HG03571 (cell line): ENCODE measurements around the gene RELB.

Experiments
- ATAC-seq: cut with Tn5 transposase; IDR thresholded peaks from one replicate; pipeline ENCODE4 v1.9.1; 2021; ENCODE audit not compliant: unreplicated experiment

Gene RELB

DNA sequence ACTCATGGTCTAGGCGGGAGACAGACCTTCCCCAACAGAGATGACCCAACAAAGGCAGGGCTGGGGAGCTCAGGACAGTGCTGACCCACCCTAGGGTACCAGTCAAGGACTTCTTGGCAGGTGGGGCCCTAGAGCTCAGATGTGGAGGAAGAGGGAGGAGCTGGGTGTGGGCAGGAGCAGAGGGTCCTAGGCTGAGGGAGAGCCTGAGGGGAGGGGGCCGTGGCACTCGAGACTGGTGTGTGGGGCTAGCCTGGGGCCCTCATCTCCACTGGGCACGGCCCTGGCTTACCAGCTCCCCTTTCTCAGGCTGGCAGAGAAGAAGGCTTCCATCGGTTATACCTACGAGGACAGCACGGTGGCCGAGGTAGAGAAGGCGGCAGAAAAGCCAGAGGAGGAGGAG, 56.2 kb downstream of the RELB start:
- ATAC-seq: no peak

DNA sequence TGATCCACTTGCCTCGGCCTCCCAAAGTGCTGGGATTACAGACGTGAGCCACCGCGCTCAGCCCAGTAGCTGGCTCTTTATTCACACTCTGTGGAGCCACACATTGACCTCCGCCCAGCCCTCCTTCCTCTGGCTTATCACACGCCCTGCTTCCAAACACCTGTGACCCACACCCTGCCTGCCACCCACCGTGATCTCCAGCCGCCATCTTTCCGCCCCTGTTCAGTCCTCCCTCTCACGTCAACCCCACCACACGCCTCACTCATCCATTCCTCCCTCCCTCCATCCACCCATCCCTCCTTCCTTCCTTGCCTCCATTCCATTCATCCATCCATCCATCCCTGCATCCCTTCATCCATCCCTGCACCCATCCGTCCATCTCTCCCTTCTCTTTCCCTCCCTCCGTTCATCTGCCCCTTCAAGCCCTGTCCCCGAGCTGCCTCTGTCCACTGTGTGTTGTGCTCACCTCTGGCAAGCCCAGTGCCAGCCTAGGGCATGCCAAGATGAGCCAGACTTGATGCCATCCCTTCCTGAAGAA, 57.4 kb downstream of the RELB start:
- no peak for ATAC-seq

DNA sequence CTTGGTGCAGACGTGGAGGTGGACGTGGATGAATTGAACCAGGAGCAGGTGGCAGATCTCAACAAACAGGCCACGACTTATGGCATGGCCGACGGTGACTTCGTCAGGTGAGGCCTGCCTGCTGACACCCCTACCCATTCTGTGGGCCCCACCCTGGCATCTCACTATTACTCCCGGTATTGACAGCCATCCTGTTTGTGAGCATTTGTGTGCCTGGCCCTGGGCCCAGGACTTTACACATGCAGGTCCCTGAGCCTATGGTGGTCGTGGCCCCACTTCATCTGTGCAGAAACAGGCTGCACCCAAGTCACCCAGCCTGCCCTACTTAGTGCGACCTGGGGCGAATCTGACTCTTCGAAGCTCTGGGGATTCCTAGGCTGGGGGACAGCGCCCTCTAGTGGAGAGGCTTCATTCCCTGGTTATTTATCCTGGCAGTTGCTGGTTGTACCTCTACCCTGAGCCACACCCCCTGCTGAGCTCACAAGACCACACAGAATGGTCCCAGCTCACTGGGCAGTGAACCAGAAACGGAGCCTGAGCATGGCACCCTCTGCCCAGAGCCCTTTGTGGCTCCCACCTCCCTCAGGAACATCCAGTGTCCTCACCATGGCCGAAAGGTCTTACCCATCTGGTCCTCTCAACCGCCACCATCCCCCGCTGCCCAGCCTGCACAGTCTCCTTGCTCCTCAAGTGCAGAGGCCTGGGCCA, 58.1 kb downstream of the RELB start:
- ATAC-seq: no peak

DNA sequence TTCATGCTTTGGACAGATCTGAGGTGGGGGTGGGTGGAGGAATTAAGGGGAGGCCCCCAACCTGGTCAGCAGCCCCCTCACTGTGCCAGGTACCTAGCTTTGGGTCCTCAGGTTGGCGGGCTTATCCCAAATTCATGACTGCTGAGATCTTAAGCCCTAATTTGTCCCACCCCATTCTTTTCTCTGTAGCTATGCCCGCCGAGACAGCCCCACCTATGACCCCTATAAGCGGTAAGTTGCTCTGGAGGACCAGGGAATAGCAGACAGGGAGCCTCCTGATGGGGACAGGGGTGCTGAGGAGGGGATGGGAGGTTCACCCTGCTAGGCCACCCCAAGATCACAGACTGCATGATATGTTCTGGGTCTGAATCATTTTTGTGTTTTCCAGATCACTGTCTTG, 60.7 kb downstream of the RELB start:
- no peak for ATAC-seq

DNA sequence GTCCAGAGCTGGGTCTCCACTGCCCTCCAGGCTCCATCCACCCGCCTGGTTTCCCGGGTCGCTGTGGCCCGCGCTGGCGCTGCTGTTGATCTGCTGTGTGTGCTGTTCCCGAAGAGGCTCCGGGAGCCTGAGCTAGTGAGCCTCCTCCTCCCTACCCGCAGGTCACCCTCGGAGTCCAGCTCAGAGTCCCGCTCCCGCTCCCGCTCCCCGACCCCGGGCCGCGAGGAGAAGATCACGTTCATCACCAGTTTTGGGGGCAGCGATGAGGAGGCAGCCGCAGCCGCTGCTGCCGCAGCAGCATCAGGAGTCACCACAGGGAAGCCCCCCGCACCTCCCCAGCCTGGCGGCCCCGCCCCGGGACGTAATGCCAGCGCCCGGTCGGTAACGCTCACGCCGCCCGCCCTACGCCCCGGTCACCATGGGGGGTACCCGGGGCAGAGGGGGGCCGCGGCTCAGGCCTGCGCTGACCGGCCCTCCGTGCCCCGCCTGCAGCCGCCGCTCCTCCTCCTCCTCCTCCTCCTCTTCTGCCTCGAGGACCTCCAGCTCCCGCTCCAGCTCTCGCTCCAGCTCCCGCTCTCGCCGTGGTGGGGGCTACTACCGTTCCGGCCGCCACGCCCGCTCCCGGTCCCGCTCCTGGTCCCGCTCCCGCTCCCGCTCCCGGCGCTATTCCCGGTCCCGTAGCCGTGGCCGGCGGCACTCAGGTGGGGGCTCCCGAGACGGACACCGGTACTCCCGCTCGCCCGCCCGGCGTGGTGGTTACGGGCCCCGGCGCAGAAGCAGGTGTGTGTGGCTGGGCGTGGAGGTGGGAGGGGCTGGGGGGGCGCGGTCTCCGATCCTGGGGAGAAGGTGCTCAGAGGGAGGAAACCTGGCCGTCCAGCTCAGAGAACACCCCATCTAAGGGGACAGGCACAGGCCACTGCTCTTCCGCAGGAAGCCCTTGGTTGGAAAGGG, 62.9 kb downstream of the RELB start:
- ATAC-seq: no peak

DNA sequence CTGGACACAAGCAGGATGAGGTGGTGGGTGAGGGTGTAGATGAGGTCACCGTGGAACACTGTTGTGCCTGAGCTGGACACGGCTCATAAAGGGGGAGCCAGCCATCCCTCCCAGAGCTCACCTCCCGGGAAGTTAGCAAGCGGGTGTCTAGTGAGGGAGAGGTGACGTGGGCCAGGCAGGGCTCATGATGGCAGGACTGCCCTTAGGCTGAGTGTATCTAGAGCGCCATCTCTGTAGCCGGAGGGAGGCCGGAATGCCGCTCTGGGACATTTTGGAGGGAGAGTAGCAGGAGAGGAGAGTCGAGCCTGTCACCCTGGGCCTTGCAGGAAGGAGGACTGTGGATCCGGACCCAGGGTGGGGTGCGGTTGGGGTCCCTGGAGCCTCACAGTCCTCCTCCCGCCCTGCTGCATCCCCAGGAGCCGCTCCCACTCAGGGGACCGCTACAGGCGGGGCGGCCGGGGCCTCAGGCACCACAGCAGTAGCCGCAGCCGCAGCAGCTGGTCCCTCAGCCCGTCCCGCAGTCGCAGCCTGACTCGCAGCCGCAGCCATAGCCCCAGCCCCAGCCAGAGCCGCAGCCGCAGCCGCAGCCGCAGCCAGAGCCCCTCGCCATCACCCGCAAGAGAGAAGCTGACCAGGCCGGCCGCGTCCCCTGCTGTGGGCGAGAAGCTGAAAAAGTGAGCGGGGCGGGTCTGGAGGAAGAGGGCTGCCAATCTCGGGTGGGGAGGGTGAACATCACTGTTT, 65.8 kb downstream of the RELB start:
- no peak for ATAC-seq

DNA sequence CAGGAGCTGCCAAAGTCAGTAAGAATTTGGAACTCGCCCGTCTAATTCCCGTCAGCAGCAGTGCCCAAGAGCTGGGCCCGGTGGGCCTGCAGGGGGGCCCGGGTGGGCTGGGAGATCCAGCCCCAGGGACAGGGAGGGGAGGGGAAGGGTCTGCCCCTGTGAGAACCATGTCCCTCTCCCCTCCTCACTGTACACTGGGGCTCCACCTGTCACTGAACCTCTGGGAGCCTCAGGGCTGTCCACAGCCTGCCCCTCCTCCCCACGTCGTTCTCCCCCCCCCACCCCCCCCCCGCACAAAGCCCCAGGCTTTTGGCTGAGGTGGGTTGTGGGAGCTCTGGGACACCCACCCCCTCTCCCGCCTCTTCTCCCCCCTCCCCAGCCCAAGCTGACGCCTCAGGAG, 66.8 kb downstream of the RELB start:
- no peak for ATAC-seq

DNA sequence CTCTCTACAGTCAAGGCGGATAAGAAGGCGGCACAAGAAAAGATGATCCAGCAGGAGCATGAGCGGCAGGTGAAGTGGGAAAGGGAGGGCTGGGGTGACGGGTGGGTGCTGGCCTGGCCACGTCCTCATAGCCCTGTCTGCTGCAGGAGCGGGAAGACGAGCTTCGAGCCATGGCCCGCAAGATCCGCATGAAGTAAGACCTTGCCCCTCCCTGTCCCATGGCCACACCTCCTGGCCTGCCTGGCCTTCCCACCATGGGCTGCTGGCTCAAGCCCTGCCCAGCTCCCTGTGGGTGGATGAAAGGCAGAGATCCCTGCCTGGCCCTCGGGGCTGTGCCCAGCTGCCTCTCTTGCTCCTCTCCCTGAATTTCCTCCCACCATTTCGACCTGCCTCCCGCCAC, 67.8 kb downstream of the RELB start:
- no peak for ATAC-seq

DNA sequence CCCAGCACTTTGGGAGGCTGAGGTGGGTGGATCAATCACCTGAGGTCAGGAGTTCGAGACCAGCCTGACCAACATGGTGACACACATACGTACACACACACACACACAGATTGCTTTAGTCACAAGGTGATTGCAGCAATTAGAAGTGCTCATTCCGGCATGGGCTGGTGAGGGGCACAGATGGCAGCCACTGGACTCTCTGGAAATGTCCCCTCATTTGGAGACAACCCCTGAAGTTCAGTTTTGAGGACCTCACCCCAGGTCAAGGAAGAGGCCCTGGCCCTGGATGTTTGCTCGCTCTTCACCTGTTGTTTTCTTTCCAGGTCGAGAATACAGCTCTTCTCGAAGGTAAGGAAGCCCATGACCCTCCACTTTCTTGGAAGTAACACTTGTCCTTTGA, 69.0 kb downstream of the RELB start:
- no peak for ATAC-seq

DNA sequence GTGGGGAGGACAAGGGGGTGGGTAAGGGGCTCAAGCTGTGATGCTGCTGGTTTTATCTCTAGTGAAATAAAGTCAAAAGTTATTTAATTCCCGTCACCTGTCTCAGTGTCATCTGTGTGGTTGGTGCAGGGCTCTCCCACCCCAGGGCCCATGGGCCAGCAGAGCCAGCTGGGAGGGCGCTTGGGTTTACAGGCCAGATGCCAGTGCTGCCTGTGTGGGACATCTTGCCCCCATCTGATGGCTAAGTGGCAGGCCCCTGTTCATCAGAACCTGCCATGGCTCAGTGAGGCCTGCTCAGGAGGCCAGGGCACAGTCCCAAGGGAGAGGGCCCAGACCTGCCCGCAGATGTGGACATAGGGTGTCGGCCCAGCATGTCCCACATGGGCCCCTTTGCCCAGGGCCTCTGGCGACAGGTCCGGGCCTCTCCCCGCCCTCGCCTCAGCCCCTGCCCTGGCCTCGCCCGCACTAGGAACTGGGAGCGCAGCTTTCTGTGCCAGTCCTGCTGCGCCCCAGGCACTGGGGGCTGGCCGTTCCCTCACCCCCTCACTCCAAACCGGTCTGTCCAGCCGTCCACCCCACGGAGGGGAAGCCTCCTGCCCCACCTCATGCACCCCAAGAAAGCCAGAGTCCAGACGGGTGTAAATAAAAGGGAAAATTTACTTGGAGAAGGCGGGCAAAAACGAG, 69.7 kb downstream of the RELB start:
- ATAC-seq: no peak

DNA sequence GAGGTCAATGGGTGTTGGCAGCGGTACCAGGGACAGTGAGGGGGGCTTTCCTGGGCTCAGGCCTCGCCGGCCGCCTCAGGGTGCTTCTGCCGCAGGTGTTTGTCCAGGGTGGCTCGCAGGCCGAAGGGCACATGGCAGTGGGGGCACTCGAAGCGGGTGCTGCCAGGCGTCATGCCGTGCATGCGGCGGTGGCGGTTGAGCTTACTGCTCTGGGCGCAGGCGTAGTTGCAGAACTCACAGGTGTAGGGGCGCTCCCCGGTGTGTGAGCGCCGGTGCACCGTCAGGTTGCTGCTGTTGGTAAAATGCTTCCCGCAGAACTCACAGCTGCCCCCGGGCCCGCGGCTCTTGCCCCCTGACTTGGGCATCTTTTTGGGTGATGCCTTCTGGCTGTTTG, 70.3 kb downstream of the RELB start:
- no peak for ATAC-seq

DNA sequence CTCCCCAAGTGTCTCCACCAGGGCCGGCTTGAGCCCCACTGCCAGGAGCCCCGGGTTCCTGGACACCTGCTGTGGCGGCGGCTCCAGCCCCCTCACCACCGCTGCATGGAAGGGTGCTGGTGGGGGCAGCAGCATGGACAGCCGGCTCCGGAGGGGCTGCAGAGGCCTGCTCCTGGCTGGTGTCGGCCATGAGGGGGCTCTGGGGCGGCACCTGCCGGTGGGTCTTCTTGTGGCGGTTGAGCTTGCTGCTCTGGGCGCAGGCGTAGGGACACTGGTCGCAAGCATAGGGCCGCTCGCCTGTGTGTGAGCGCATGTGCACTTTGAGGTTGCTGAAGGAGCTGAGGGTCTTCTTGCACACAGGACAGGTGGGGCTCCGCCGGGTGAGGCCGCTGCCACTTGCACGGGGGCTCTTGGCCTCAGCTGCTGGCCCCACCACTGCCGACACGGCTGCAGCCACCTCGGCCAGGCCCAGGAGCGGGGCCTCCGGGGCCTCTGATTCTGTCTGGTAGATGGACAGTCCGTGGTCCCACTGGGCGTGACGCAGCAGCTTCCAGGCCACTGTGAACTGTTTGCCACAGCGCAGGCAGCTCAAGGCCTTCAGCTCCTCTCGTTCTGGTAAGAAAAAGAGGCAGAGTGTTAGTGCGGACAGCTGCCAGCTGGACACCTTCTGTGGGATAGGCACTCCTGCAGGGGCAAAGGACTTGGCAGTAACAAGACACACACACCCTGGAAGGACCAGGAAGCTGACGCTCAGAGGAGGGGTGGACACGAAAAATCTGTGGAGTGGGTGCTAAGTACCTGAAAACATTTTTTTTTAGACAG, 70.9 kb downstream of the RELB start:
- ATAC-seq: no peak

DNA sequence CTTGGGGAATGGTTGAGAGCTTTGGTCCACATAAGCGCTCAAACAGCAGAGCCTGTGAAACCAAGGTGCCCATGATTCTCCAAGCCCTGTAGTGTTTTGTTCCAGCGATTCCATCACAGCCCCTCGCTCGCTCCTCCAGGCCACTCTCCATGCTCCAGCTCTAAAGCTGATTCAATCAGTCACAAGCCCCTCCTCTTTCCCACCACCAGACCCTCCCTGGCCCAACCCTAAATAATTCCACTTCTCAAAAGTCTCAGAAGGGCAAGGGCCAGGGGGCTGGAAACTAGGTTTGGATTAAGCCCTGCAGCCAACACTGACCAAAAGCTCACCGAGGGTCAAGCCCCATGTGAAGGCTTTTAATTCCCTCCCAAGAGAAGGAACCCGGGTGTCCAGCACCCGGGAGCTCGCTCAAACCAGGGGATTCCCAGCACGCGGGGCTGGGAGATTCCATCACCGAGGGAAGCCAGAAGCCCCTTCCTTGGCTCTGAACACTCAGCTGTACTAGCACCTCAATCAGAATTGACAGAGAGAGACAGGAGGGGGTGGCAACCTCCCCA, 73.6 kb downstream of the RELB start:
- ATAC-seq: no peak

DNA sequence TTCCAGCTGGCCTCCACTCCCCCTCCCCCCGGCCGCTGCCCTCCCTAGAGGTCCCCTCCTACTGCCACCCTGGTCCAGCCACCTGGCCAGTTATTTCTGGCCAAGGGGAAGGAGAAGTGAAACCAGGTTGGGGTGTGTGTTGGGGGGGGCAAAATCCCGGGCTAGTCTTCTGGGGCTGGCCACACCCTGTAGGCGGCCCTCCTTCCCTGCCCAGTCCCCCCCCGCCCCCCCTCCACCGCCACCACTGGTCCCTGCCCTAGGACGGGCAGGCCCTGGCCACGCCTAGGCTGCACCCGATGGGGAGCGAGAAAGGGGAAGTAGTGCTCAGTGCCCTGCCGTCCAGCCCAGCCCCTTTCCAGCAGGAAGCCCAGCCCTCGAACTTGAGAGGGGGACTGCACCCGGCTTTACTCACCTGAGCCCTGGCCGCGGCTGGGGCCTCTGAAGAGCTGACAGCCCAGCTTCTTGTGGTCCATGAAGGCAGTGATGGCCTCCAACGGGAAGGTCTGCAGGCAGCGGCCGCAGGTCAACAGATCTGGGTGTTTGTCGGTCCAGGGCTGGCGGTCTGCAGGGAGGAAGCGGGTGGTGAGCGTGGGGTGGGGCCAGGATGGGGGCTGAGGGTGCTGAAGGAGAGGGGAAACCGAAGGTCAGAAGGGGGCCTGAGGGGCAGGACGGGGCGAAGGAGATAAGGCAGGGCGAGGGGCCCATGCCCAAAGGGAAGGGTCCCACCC, 74.2 kb downstream of the RELB start:
- peak; percentile 57 for ATAC-seq

DNA sequence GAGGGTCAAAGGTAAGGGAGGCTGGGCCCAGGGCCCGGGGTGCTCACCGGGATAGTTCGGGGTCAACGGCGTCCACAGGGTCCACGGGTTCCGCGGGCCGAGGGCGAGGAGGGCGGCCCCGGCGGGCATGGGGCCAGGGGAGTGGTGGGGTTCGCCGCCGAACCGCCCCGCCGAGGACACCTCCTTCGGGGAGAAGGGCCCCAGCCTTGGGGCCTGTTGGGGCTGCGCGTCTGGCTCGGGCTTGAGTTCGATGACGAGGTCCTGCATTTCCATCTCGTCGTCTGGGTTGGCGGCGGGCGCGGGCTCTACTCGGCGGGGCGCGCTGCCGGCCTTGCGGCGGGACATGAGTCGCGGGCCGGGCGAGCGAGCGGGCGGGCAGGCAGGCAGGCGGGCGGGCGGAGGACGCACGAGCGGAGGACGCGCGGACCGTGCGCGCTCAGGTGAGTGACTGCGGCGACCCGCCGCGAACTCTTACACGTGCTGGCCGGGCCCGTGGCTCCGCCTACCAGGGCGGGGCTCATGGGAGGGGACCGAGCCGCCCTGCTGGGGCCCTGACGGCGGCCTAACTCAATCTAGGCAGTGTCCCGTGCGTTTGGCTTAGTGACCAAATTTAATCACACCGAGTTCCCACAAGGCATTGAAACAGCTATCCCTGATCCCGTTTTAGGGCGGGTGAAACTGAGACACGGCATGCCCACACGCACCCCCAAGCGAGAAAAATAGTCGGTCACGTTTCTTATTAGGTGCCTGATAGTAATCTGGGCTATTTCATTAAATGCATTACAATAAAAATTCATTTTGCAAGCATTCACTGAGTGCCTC, 75.0 kb downstream of the RELB start, which contains the start of gene ZNF296:
ZNF296 (minus strand) TSS at position 450 of the 822 bp plus-strand sequence; CDS start at position 345, 105 bp downstream.
- peak; percentile 28 for ATAC-seq

DNA sequence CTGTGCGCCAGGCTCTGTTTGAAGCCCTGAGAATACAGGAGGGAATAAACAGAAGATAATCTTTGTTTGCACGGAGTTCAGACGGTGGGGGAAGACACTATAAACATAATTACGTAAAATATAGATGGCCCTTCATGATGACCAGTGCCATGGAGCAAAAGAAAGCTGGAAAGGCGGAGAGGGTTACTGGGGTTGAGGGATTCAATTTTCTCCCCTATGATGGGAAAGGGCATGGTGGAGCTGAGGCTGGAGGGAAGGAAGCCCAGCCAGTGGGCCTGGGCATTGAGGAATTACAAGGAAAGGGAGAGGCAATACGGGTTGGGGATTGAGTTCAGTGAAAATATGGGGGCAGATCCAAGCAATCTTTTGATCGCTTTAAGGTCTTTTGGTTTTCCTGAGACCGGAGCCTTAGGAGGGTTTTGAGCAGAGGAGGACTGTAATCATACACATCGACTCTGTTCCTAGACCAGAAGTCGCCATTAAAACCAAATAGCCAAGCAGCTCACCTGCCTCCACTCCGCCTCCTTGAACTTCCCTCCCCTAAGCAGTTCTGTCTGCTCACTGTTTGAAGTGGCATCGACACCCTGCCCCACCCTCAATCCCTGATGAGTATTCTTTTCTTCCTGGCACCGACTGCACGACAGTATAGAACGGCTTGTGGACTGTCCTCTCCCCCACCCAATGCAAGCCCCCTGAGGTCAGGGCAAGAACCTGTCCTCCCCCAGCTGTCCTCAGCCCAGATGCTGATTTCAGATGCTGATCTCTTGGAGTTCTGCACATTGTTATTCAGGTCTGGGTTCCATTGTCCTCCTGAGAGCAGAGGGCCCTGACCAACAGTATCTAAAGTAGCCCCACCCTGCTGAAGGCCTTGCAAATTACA, 75.8 kb downstream of the RELB start:
- no peak for ATAC-seq
